MM.1S (cell line): ENCODE data around the gene NBPF8.
A peak's percentile ranks its signal among the peaks of the same experiment; 100 is the strongest.
"Not testable (repeated sequence)": the region's sequence is repeated elsewhere in the genome, so short reads cannot be mapped to it uniquely, and the experiment has no call there.

Source experiments
- DNase-seq: peaks from one replicate; pipeline ENCODE4 v3.0.0-alpha.2; 2015
- H2AFZ ChIP-seq: fragments of 300-600 bp; sonication (generic); 2 replicates; pipeline ENCODE4 v1.6.0; 2016; ENCODE audit warnings: antibody characterized with exemption, low read length
- H3F3A ChIP-seq: fragments of 300-600 bp; sonication (generic); 2 replicates; pipeline ENCODE4 v1.6.1; 2016; ENCODE audit warnings: mild to moderate bottlenecking, antibody characterized with exemption, low read length, moderate library complexity, mixed read lengths; ENCODE audit not compliant: insufficient read depth
- H3K27ac ChIP-seq: fragments of 300-600 bp; sonication (generic); 2 replicates; pipeline ENCODE4 v1.5.1; 2016; ENCODE audit warnings: mild to moderate bottlenecking, low read length
- H3K27me3 ChIP-seq: fragments of 300-600 bp; sonication (generic); replicated peaks from 2 replicates; pipeline ENCODE4 v1.6.0; 2016; ENCODE audit warnings: low read length; ENCODE audit not compliant: insufficient read depth
- H3K36me3 ChIP-seq: fragments of 300-600 bp; sonication (generic); replicated peaks from 2 replicates; pipeline ENCODE4 v1.6.1; 2016; ENCODE audit warnings: mild to moderate bottlenecking, low read length, mixed read lengths; ENCODE audit not compliant: insufficient read depth
- H3K4me1 ChIP-seq: fragments of 300-600 bp; sonication (generic); 2 replicates; pipeline ENCODE4 v1.6.1; 2016; ENCODE audit warnings: low read length, mixed read lengths
- H3K4me2 ChIP-seq: fragments of 300-600 bp; sonication (generic); 2 replicates; pipeline ENCODE4 v1.6.0; 2016; ENCODE audit warnings: low read depth, low read length
- H3K4me3 ChIP-seq: fragments of 300-600 bp; sonication (generic); 2 replicates; pipeline ENCODE4 v1.5.1; 2016; ENCODE audit warnings: low read length, mixed read lengths
- H3K79me2 ChIP-seq: fragments of 300-600 bp; sonication (generic); 2 replicates; pipeline ENCODE4 v1.6.1; 2016; ENCODE audit warnings: mixed run types, low read length, mixed read lengths
- H3K9ac ChIP-seq: fragments of 300-600 bp; sonication (generic); 2 replicates; pipeline ENCODE4 v1.6.1; 2016; ENCODE audit warnings: low read length, mixed read lengths
- H3K9me2 ChIP-seq: fragments of 300-600 bp; sonication (generic); replicated peaks from 2 replicates; pipeline ENCODE4 v1.6.1; 2016; ENCODE audit warnings: mild to moderate bottlenecking, low read length, mixed read lengths; ENCODE audit not compliant: insufficient read depth
- H3K9me3 ChIP-seq: fragments of 300-600 bp; sonication (generic); replicated peaks from 2 replicates; pipeline ENCODE4 v1.6.1; 2016; ENCODE audit warnings: mild to moderate bottlenecking, low read length, mixed read lengths; ENCODE audit not compliant: insufficient read depth
- H4K20me1 ChIP-seq: fragments of 300-600 bp; sonication (generic); 2 replicates; pipeline ENCODE4 v1.6.1; 2016; ENCODE audit warnings: mild to moderate bottlenecking, low read length, moderate library complexity, mixed read lengths; ENCODE audit not compliant: insufficient read depth

The NBPF8 gene, protein sequence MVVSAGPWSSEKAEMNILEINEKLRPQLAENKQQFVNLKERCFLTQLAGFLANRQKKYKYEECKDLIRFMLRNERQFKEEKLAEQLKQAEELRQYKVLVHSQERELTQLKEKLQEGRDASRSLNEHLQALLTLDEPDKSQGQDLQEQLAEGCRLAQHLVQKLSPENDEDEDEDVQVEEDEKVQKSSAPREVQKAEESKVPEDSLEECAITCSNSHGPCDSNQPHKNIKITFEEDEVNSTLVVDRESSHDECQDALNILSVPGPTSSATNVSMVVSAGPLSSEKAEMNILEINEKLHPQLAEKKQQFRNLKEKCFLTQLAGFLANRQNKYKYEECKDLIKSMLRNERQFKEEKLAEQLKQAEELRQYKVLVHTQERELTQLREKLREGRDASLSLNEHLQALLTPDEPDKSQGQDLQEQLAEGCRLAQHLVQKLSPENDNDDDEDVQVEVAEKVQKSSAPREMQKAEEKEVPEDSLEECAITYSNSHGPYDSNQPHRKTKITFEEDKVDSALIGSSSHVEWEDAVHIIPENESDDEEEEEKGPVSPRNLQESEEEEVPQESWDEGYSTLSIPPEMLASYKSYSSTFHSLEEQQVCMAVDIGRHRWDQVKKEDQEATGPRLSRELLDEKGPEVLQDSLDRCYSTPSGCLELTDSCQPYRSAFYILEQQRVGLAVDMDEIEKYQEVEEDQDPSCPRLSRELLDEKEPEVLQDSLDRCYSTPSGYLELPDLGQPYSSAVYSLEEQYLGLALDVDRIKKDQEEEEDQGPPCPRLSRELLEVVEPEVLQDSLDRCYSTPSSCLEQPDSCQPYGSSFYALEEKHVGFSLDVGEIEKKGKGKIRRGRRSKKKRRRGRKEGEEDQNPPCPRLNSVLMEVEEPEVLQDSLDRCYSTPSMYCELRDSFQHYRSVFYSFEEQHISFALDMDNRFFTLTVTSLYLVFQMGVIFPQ

DNA sequence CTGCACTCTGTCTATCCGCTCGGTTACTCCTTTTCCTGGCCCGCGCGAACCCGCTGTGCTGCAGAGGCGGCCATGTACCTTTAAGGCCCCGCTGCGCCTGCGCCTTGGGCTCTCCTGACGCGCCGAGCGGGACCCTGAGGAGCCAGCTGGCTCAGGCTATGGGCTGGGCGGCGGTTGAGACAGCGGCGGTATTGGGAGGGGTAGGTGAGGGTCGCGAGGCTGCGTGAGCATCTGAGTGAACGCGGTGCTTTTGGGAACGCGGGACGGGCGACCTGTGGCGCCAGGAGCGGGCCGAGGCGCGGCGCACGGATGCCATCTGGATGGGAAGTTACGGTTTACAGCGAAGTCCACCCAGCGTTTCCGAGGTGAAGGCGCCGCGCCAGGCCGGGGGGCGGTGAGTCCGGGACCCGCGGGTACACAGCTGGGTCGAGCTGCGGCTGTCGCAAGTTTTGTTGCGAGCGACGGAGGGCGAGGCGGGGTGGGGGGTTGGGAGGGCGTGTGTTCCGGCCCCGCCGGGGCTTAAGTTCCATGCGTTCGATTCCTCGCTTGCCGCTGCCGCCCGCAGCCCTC is at the start of gene NBPF8:
TSS of gene NBPF8 (plus strand) at position 125 of the 570 bp plus-strand sequence. CDS start 21,488 bp downstream, outside the sequence.
- H3K9me3 ChIP-seq, H3K9me2 ChIP-seq, H3K4me2 ChIP-seq, H3K27ac ChIP-seq, H3K79me2 ChIP-seq, H3K4me1 ChIP-seq, H3K36me3 ChIP-seq, H2AFZ ChIP-seq, H4K20me1 ChIP-seq, H3K9ac ChIP-seq, H3F3A ChIP-seq, H3K27me3 ChIP-seq: not testable (repeated sequence)
- DNase-seq: peak; percentile 36
- peak within 1 kb of the TSS; percentile 47; the same call in 1 of the 2 replicates for H3K4me3 ChIP-seq

DNA sequence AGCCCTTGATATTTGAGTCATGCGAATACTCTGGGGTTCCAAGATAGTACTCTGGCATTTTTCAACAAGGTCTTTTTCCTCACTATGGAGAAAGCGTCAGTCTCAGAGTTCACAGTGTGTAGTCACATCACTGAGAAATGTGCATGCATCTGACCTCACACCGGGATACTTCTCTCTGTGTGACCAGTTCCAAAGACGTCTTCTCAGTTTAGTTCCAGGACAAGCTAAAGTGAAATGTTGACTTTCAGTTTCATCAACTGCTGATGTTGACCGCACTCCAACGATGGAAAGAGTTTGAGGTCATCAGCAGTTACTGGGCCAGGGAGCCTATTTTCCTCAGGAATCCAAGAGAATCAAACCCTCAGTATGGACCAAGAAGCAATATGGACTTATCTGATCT is 47.1 kb upstream of the NBPF8 start:
- not testable (repeated sequence) for H3K27ac ChIP-seq

DNA sequence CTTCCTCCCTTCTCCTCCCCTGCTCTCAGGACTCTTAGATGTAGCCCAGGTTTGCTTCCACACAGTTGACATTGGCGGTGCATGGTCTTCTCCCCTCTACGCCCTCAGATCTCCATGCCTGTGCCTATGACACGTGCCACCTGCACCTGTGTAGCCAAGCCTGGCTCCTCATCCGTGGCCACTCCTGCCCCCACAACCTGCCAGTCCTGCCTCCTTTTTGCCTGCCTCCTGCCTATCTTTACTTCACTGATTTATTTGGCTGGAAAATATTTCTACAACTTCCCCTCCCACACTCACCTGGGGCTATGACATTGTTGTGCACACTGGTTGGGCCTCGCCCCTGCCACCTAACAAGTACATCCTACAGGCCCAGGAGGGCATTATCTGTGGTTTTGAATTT is 28.2 kb upstream of the NBPF8 start:
- H3K4me1 ChIP-seq, H3F3A ChIP-seq, H3K4me2 ChIP-seq, H3K36me3 ChIP-seq, H3K9ac ChIP-seq, H3K9me2 ChIP-seq, H2AFZ ChIP-seq, H3K79me2 ChIP-seq, H3K27ac ChIP-seq, DNase-seq, H3K27me3 ChIP-seq, H4K20me1 ChIP-seq, H3K9me3 ChIP-seq, H3K4me3 ChIP-seq: not testable (repeated sequence)

More for the DNA sequence above, 47.1 kb upstream of the NBPF8 start:
- not testable (repeated sequence) for H3F3A ChIP-seq, H3K4me2 ChIP-seq, H4K20me1 ChIP-seq, H3K79me2 ChIP-seq, H2AFZ ChIP-seq, H3K9me3 ChIP-seq, H3K9me2 ChIP-seq, H3K36me3 ChIP-seq, H3K4me3 ChIP-seq, H3K27me3 ChIP-seq, H3K4me1 ChIP-seq, H3K9ac ChIP-seq, DNase-seq

DNA sequence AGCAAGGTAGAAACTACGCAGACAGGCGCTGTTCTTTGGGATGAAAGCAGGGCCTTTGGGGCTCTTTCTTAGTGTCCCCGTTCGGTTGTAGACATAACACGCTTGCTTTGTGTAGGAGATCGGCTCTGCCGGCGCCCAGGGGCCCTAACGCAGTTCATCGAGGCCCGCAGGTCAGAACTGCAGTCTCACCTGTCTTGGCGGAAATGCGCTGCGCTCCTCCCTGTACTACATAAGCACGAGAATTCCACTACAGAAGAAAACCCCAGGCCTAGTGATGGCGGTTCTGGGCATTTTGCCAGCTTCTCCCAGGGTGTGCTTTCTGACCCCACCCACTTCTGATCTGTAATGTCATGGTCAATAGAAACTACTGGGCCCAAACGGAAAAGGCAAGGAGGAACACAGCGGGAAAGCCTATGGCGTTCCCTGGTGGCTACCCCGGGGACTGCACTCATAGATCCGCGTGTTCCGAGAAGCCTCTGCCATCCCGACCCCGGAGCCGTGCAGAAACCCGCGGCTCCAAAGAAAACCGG is 26.2 kb upstream of the NBPF8 start:
- not testable (repeated sequence) for H3K27ac ChIP-seq, H3K36me3 ChIP-seq, H2AFZ ChIP-seq, H3K27me3 ChIP-seq, H3K79me2 ChIP-seq, H3K9me2 ChIP-seq, H3K4me3 ChIP-seq, H3K4me1 ChIP-seq, H4K20me1 ChIP-seq, H3K4me2 ChIP-seq, H3K9me3 ChIP-seq, H3F3A ChIP-seq, H3K9ac ChIP-seq
- peak; percentile 4 for DNase-seq

DNA sequence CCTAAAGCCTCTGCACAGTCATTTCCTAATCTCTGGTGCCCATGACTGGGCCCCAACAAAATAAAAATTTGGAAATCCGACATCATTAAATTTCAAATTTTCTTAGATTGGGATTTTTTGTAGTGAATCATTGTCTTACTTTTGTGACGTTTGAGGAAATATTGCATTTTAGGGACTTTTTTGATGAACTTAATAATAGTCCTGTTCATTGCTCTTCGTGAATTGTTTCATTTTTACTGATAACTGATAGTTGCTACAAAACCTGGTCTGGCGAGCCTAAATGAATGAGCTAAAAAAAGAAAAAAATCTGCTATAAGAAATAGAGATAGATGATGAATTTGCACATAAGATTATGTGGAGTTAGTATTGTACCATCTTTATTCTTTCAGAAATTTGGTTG is 23.5 kb upstream of the NBPF8 start:
- H3K27me3 ChIP-seq, H3K79me2 ChIP-seq, H3K9ac ChIP-seq, H3K9me2 ChIP-seq, H2AFZ ChIP-seq, H3K4me2 ChIP-seq, H3F3A ChIP-seq, H3K4me3 ChIP-seq, DNase-seq, H3K4me1 ChIP-seq, H3K36me3 ChIP-seq, H3K27ac ChIP-seq, H4K20me1 ChIP-seq, H3K9me3 ChIP-seq: not testable (repeated sequence)

DNA sequence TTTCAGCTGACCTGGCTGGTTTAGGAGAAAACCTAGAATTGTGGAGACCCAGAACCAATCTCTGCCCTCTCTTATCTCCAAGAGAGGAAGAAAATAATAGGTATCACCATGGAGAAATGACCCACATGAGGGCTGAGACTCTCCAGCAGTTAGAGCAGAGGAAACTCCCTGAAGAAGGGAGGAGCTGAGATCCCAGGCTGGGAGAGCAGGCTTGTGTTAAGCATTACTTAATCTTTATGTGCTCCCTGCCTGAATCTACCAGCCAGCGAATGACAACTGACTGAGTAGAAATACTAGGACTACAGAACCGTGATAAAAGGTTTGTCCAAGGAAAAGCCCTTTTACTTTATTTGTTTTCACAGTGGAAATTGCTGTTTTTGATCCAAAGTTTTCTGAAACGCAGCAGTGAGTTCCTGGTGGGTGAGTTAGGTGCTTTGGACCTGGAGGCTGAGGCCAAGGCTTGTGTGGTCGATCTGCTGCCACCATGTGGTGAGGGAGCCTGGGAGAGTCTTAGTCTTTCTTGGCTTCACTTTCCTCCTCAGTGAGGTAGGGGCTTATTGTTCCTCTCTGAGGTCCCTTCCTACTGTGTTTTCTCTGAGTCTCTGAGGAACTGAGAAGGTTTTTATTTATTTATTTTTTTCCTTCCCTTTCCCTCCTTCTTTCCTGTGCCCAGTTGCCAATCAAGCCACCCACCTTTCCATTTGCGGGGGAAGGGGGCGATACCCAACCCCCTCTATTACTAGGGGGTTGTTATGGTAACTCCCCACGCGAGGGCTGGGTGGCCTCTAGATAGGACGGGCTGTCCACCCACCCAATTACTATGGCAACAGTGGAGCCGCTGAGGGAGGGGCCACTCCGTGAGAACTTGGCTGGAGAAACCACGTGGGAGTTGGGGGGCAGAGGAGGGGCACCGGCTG is 21.3 kb upstream of the NBPF8 start:
- DNase-seq, H3K9ac ChIP-seq, H3K9me3 ChIP-seq, H3K27me3 ChIP-seq, H3F3A ChIP-seq, H3K9me2 ChIP-seq, H4K20me1 ChIP-seq, H2AFZ ChIP-seq, H3K79me2 ChIP-seq, H3K4me3 ChIP-seq, H3K4me2 ChIP-seq, H3K27ac ChIP-seq, H3K4me1 ChIP-seq, H3K36me3 ChIP-seq: not testable (repeated sequence)

DNA sequence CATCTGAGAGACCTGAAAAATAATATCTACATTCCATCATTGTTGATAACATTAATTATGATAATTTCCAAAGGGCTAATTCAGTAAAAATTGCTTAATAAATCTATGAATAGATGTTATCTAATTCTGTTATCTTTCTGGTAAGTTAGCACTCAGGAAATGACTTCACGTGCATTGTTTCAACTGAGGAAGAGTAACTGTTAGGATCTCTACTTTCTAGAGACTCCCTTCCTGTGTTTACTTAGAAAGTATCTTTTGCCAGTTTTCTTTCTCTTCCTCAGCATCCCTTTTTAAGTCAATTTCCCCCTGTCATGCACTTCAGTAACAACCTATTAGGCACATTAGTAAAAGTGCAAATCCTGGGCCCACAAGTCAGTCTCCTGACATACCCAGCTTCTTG is 9.5 kb upstream of the NBPF8 start:
- not testable (repeated sequence) for H3K79me2 ChIP-seq, H4K20me1 ChIP-seq, H3K9ac ChIP-seq, H3K9me3 ChIP-seq, H3K9me2 ChIP-seq, DNase-seq, H3K4me2 ChIP-seq, H3K27ac ChIP-seq, H2AFZ ChIP-seq, H3K27me3 ChIP-seq, H3F3A ChIP-seq, H3K4me3 ChIP-seq, H3K4me1 ChIP-seq, H3K36me3 ChIP-seq
